Astrocyte (in vitro differentiated cells and primary cell): ENCODE results near the gene SOSTDC1.

Experiments used
- CTCF ChIP-seq: IDR thresholded peaks from 2 replicates; pipeline ENCODE4 v1.5.1; 2011; ENCODE audit warnings: low read depth, mild to moderate bottlenecking, inconsistent platforms, low read length, moderate library complexity; ENCODE audit not compliant: insufficient read depth
- EZH2 ChIP-seq: IDR thresholded peaks from 2 replicates; pipeline ENCODE4 v1.6.1; 2012; ENCODE audit warnings: mild to moderate bottlenecking, low read length, inconsistent platforms; ENCODE audit not compliant: insufficient read depth

GRCh38 chr7:16479591-16479990, 14.1 kb upstream of the SOSTDC1 start:
- TF ChIP-seq CTCF = no peak
- TF ChIP-seq EZH2 = no peak
